SW480 (cell line): ENCODE measurements around the gene PTPRD.
"Not testable (repeated sequence)": the region's sequence is repeated elsewhere in the genome, so short reads cannot be mapped to it uniquely, and the experiment has no call there.

Experiments used
- DNase-seq: peaks from one replicate; pipeline ENCODE4 v3.0.0-alpha.2; 2016; ENCODE audit warnings: low spot score

Gene PTPRD

GRCh38 chr9:9326749-9327148, 1286.1 kb downstream of the PTPRD start:
- DNase-seq: no peak

DNA sequence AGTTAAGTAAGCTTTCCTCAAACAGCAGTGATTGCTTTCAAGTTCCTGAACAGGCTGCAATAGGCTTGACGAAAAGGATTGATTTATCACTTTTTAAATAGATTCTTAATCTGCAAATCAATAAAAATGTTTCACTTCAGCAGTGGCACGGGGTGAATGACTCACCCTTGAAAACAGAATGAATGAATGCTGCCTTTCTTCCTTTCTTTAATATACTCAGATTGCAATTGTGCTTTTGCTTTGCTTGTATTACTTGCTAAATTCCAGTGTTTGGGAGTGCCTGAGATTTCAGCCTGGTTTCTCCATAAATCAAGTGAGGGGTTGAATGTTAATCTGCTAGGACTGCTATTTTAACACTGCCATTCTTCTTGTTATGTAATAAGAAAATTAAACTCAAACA, 1293.8 kb downstream of the PTPRD start:
- DNase-seq: no peak

DNA sequence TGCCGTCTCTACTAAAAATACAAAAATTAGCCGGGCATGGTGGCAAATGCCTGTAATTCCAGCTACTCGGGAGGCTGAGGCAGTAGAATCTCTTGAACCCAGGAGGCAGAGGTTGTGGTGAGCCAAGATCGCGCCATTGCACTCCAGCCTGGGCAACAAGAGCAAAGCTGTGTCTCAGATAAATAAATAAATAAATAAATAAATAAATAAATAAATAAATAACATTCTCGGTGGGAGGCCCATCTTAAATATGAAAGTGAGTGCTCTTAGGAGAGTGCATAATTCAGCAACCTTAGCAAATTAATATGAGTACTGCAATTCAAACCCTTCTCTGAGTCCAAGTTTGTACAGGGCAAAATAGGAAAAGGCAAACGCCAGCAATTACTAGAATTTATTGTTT, 1302.1 kb downstream of the PTPRD start:
- DNase-seq: not testable (repeated sequence)

GRCh38 chr9:9305600-9305999, 1307.2 kb downstream of the PTPRD start:
- no peak for DNase-seq

- no peak for DNase-seq
Observed at GRCh38 chr9:9299134-9299533, 1313.7 kb downstream of the PTPRD start.

- no peak for DNase-seq
Observed at GRCh38 chr9:9286001-9286400, 1326.8 kb downstream of the PTPRD start.

DNA sequence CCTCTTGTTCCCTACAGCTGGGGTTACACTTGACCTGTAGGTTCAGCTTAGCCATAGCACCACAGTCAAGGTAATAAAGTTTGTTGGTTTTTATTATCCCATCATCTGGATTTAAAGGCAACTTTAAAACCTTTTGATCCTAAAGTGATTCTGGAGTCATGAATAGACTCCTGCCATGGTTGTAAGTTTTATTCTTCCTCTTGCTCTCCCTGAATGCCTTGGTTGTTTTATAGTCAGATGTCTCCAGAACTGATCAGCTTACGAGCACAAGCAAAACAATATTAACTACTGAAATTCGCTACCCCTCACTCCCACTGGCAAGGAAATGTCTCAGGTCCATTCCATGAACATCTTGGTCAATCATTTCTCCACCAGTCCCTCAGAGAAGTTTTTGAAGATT, 1328.6 kb downstream of the PTPRD start:
- DNase-seq: no peak

- DNase-seq: no peak
Observed at GRCh38 chr9:9283159-9283986, 1329.4 kb downstream of the PTPRD start.

GRCh38 chr9:9275601-9276000, 1337.2 kb downstream of the PTPRD start:
- no peak for DNase-seq

DNA sequence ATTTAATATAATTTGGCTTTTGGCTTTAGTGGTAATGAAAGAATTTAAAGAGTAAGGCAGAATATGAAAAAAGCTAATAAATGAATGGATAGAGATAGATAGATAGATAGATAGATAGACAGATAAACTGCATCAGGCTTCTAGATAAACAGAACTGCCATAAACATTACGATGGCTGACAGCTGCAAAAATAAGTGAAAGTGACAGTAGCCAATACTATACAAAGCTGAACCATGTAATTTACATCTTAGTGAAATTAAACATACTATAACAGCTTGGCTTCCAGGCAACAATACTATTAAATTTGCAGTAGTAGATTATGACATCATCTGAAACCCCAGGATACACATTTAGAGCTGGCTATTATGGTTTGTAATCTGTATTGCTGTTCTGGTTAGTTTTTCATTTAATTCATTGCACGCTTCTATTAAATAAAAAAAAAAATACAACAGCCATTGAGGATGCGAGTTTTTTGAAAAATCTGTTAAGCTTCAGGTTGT, 1354.8 kb downstream of the PTPRD start:
- no peak for DNase-seq

DNA sequence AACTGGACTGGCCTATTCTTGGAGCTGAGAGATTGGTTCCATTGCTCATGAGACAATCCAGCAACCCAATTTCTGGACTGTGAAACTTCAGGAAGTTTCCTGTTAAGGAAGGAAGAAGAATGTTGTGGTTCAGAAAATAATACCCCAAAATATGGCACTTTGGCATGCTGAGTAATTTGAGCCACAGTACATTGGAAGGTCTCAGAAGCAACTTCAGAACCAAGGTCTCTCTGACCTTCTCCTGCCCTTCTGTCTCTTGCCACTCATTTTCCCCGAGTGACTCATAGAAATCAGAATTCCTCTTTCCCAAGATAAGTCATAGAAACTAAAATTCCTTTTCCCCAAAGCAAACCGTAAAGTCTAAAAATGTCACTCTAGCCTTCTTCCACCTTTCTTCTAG, 1366.1 kb downstream of the PTPRD start:
- no peak for DNase-seq

GRCh38 chr9:9231946-9232345, 1380.9 kb downstream of the PTPRD start:
- DNase-seq: no peak

DNA sequence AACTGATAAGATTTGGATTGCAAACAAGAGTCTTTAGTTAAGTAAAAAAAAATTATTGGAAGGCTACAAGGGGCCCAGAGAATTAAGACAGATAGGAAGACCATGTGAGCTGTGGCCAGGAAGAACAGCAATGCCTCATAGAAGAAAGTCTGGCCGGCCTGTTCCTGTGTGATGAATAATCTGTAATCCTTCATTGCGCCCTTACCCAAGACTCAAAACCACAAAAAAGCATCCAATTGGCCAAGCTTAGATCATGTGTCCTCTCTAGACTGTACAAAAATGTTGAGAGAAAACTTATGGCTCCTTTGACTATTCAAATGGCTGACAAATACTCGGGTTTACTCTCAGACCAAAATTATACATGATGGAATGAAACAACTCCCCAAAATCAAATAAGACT, 1383.5 kb downstream of the PTPRD start:
- DNase-seq: no peak

- no peak for DNase-seq
Observed at GRCh38 chr9:9223175-9223574, 1389.6 kb downstream of the PTPRD start.

DNA sequence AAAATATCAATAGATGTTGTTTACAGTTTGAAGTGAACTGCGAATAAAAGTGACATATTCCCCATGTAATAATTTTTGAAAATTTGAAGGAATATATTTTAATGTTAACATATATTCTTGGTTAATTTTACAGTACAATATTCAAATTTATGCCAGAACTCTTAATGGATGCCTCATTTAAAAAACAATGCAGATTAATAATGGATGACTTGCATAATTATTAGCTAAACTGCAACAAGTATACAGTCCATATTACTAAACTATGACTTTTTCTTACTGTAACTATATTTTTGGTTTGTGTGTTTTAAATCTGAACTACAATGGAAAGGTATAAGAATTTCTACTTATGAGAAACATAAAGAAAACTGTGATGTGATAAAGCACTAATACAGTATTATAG, 1390.1 kb downstream of the PTPRD start:
- DNase-seq: no peak

DNA sequence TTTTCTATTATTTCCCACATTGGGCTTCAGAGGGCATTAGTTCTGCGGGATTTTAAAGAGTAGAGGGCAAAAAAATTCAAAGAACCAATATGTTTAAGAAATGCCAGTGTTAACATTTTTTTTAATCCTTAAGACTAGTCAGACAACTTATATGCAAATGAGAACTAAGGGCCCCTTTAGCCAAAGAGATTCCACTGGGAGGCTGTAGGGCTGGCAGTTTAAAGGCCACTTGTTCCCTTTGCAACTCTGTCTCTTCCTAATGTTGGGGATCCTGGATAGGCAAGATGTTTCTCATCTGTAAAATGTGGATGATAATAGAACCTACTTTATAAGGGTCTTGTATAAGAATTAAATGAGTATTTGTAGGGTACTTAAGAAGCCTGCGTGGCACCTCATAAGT, 1395.9 kb downstream of the PTPRD start:
- DNase-seq: no peak

GRCh38 chr9:9215050-9215449, 1397.8 kb downstream of the PTPRD start:
- DNase-seq: no peak

GRCh38 chr9:9214066-9214465, 1398.7 kb downstream of the PTPRD start:
- DNase-seq: no peak

DNA sequence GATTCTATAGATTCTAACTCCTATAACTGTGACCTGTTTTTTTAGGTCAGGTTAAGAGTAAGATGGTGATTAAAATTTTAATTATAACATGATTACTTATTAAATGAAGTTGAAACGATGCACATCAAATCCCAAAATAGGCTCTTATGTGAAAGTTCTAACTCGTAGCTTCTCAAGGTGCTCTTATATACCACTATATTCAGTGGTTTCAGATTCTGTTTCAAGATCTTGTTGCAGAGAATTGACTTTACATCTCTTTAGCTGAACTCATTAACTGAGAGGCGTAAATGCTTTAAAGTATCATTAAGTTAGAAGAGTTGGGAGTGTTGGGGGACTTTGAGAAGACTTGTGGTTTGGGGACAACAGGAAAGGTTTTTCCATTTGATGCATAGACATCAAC, 1399.8 kb downstream of the PTPRD start:
- DNase-seq: no peak

- no peak for DNase-seq
Observed at GRCh38 chr9:9202276-9202675, 1410.5 kb downstream of the PTPRD start.

- no peak for DNase-seq
Observed at GRCh38 chr9:9186086-9186485, 1426.7 kb downstream of the PTPRD start.

DNA sequence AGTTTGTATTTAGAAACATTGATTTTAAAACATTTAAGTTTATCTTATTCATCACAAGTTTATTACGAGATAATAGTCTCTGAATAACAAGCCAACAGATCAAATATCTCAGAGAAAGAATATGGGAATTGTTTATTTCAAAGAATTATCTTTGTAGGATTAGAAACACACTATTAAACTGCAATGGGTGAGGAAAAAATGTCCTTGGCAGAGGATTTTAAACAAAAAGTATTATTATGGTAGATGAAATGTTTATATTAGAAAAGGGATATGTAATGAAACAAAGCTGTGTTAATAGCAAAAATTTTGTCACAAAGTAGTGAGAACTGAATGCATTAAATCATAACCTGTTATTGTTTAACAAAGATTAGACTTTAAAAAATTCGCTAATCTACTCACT, 1430.4 kb downstream of the PTPRD start:
- DNase-seq: no peak

- DNase-seq: no peak
Observed at GRCh38 chr9:9177081-9177480, 1435.7 kb downstream of the PTPRD start.

GRCh38 chr9:9174358-9174757, 1438.4 kb downstream of the PTPRD start:
- no peak for DNase-seq
